Measurements from ENCODE around the gene EIF4E2.

The EIF4E2 gene

GRCh38 chr2:232574674-232575403 lies 24.4 kb downstream of the EIF4E2 start:
- peak; percentile 27; the same call in 1 of the 3 replicates for ATAC-seq
- TF ChIP-seq ZC3H10 (CRISPR knock-in tag; IDR thresholded peaks at IDR 0.05) = no peak
- TF ChIP-seq SNAI2 (CRISPR knock-in tag; IDR thresholded peaks at IDR 0.05) = no peak
- no peak for TF ChIP-seq ZNF565 (CRISPR knock-in tag; conservative IDR thresholded peaks at IDR 0.05; ENCODE audit: low read depth)
- no peak for TF ChIP-seq BACH2 (CRISPR knock-in tag; IDR thresholded peaks at IDR 0.05; ENCODE audit: borderline replicate concordance)
- no peak for TF ChIP-seq ESRRG (CRISPR knock-in tag; IDR thresholded peaks at IDR 0.05)
- TF ChIP-seq TSHZ2 (CRISPR knock-in tag; IDR thresholded peaks at IDR 0.05) = no peak
- no peak for TF ChIP-seq ISL1 (CRISPR knock-in tag; IDR thresholded peaks at IDR 0.05)
- no peak for TF ChIP-seq GLIS3 (CRISPR knock-in tag; IDR thresholded peaks at IDR 0.05)
- TF ChIP-seq ZNF70 (CRISPR knock-in tag; IDR thresholded peaks at IDR 0.05) = no peak
- TF ChIP-seq, protein P1, sequence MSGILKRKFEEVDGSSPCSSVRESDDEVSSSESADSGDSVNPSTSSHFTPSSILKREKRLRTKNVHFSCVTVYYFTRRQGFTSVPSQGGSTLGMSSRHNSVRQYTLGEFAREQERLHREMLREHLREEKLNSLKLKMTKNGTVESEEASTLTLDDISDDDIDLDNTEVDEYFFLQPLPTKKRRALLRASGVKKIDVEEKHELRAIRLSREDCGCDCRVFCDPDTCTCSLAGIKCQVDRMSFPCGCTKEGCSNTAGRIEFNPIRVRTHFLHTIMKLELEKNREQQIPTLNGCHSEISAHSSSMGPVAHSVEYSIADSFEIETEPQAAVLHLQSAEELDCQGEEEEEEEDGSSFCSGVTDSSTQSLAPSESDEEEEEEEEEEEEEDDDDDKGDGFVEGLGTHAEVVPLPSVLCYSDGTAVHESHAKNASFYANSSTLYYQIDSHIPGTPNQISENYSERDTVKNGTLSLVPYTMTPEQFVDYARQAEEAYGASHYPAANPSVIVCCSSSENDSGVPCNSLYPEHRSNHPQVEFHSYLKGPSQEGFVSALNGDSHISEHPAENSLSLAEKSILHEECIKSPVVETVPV (CRISPR knock-in tag; IDR thresholded peaks at IDR 0.05) = no peak
- TF ChIP-seq PPARA (CRISPR knock-in tag; IDR thresholded peaks at IDR 0.05; ENCODE audit: borderline replicate concordance) = no peak
- TF ChIP-seq CSDC2 (CRISPR knock-in tag; IDR thresholded peaks at IDR 0.05) = no peak
- no peak for TF ChIP-seq ZNF8 (CRISPR knock-in tag; IDR thresholded peaks at IDR 0.05)

DNA sequence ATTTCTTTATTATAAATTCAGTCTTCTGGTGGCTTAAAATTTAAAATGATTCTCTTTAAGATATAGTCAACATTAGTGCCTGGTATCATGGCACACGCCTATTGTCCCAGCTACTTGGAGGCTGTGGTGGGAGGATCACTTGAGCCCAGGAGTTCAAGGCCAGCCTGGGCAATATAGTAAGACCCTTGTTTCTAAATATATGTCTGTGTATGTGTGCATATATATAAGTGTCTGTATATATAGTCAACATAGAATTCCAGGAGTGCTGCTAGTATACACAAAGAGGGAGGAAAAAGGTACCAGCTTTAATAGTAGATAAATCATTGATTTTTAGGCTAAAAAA lies 24.9 kb downstream of the EIF4E2 start:
- ATAC-seq = no peak
- no peak for TF ChIP-seq PATZ1 (CRISPR knock-in tag; IDR thresholded peaks at IDR 0.05; ENCODE audit: borderline replicate concordance)
- no peak for TF ChIP-seq CSDC2 (CRISPR knock-in tag; IDR thresholded peaks at IDR 0.05)
- no peak for TF ChIP-seq ZNF70 (CRISPR knock-in tag; IDR thresholded peaks at IDR 0.05)
- TF ChIP-seq PPARA (CRISPR knock-in tag; IDR thresholded peaks at IDR 0.05; ENCODE audit: borderline replicate concordance) = no peak
- no peak for TF ChIP-seq BACH2 (CRISPR knock-in tag; IDR thresholded peaks at IDR 0.05; ENCODE audit: borderline replicate concordance)
- no peak for TF ChIP-seq ISL1 (CRISPR knock-in tag; IDR thresholded peaks at IDR 0.05)
- TF ChIP-seq ZFP30 (CRISPR knock-in tag; IDR thresholded peaks at IDR 0.05) = no peak
- TF ChIP-seq, protein P2, sequence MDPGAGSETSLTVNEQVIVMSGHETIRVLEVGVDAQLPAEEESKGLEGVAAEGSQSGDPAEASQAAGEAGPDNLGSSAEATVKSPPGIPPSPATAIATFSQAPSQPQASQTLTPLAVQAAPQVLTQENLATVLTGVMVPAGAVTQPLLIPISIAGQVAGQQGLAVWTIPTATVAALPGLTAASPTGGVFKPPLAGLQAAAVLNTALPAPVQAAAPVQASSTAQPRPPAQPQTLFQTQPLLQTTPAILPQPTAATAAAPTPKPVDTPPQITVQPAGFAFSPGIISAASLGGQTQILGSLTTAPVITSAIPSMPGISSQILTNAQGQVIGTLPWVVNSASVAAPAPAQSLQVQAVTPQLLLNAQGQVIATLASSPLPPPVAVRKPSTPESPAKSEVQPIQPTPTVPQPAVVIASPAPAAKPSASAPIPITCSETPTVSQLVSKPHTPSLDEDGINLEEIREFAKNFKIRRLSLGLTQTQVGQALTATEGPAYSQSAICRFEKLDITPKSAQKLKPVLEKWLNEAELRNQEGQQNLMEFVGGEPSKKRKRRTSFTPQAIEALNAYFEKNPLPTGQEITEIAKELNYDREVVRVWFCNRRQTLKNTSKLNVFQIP (CRISPR knock-in tag; IDR thresholded peaks at IDR 0.05; ENCODE audit: borderline replicate concordance, low read depth) = no peak
- no peak for TF ChIP-seq ESRRG (CRISPR knock-in tag; IDR thresholded peaks at IDR 0.05)
- TF ChIP-seq ZNF565 (CRISPR knock-in tag; conservative IDR thresholded peaks at IDR 0.05; ENCODE audit: low read depth) = no peak
- no peak for TF ChIP-seq ZFP3 (CRISPR knock-in tag; IDR thresholded peaks at IDR 0.05)
- TF ChIP-seq, protein P1 (CRISPR knock-in tag; IDR thresholded peaks at IDR 0.05) = no peak

DNA sequence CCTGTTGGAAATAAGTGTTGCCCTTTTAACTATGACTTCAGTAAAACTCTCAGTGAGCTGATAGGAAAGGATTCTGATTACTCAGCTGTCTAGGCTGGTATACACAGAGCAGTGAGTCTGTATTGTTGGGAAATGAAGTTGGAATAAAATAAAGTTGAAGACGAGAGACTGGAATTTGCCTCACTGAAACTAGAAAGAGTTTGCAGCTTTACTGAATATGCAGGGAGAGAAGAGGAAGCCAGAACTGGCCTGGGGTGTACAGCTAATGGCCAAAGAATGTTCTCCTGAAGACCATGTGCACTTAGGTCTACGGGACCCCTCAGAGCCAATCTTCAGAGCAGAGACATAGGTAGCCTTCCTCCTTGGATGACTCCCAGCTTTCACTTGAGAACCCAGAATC lies 26.5 kb downstream of the EIF4E2 start:
- no peak for ATAC-seq
- TF ChIP-seq SNAI2 (CRISPR knock-in tag; IDR thresholded peaks at IDR 0.05) = no peak
- no peak for TF ChIP-seq TSHZ2 (CRISPR knock-in tag; IDR thresholded peaks at IDR 0.05)
- no peak for TF ChIP-seq CSDC2 (CRISPR knock-in tag; IDR thresholded peaks at IDR 0.05)
- no peak for TF ChIP-seq BACH2 (CRISPR knock-in tag; IDR thresholded peaks at IDR 0.05; ENCODE audit: borderline replicate concordance)
- TF ChIP-seq ZNF70 (CRISPR knock-in tag; IDR thresholded peaks at IDR 0.05) = no peak
- TF ChIP-seq ZFP30 (CRISPR knock-in tag; IDR thresholded peaks at IDR 0.05) = no peak
- TF ChIP-seq, protein P1 (CRISPR knock-in tag; IDR thresholded peaks at IDR 0.05) = no peak
- TF ChIP-seq ZFP3 (CRISPR knock-in tag; IDR thresholded peaks at IDR 0.05) = no peak
- no peak for TF ChIP-seq RARB (CRISPR knock-in tag; IDR thresholded peaks at IDR 0.05)
- TF ChIP-seq, protein P2 (CRISPR knock-in tag; IDR thresholded peaks at IDR 0.05; ENCODE audit: borderline replicate concordance, low read depth) = no peak
- no peak for TF ChIP-seq ARNTL (CRISPR knock-in tag; IDR thresholded peaks at IDR 0.05; ENCODE audit: borderline replicate concordance, low read depth)
- TF ChIP-seq ISL1 (CRISPR knock-in tag; IDR thresholded peaks at IDR 0.05) = no peak
- TF ChIP-seq PPARA (CRISPR knock-in tag; IDR thresholded peaks at IDR 0.05; ENCODE audit: borderline replicate concordance) = no peak
